ENCODE results near the gene CPT1A. TPM values are rescaled to one million over a fixed set of nuclear protein-coding genes. Genes with fewer than 3 reads are reported as not detected.
A peak's percentile ranks its signal among the peaks of the same experiment; 100 is the strongest.

Gene CPT1A
- total and polyA plus RNA-seq, 10 of the 15 experiments (the other 5 are each of a cell fraction or from before 2014, with no cell fraction given): 1.1 to 17.5 (median 6.0) TPM

- TF ChIP-seq E2F4 (IDR thresholded peaks at IDR 0.05; ENCODE audit: low read depth, low read length) (no peak), HDAC6 (IDR thresholded peaks at IDR 0.05; ENCODE audit: unreplicated experiment) (peak; percentile 84), HCFC1 (IDR thresholded peaks at IDR 0.05; ENCODE audit: low read length) (no peak), PRDM15 (CRISPR knock-in tag; IDR thresholded peaks at IDR 0.05) (no peak), RCOR1 (conservative IDR thresholded peaks at IDR 0.05; ENCODE audit: low read depth, low read length) (0 out of 2 replicates have a peak, but pooled peaks have one; percentile 31)
- TF ChIP-seq, protein P1, sequence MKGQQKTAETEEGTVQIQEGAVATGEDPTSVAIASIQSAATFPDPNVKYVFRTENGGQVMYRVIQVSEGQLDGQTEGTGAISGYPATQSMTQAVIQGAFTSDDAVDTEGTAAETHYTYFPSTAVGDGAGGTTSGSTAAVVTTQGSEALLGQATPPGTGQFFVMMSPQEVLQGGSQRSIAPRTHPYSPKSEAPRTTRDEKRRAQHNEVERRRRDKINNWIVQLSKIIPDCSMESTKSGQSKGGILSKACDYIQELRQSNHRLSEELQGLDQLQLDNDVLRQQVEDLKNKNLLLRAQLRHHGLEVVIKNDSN (IDR thresholded peaks at IDR 0.05; ENCODE audit: borderline replicate concordance, extremely low read length, insufficient read depth, low read depth, low read length): peak; percentile 94
Measured at GRCh38 chr11:68839054-68839865, 2.5 kb downstream of the CPT1A start (continued).
